Hippocampal formation (tissue), 2 donors: ENCODE results near the gene PSMD1.
"Not testable (repeated sequence)": the region's sequence is repeated elsewhere in the genome, so short reads cannot be mapped to it uniquely, and the experiment has no call there.

ENCODE experiments used
- DNase-seq, 2 donors: peaks; one replicate each; lab custom pipeline; 2025; lab: John Stamatoyannopoulos, UW

PSMD1 gene

DNA sequence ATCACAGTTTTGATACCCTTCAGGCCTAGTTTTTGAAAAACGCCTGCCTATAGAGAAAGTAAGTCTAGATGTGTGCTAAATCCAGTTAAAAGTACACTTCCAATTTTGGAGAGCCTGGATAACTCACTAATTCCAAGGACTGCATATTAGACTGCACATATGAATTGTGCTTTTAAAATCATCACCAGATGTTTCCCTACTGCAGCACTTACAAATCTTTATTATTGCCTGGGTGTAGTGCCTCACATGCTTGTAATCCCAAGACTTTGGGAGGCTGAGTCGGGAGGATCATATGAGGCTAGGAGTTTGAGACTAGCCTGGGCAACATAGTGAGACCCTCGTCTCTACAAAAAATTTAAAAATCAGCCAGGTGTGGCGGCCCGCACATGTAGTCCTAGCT lies 104.0 kb downstream of the PSMD1 start:
- DNase-seq: no peak

DNA sequence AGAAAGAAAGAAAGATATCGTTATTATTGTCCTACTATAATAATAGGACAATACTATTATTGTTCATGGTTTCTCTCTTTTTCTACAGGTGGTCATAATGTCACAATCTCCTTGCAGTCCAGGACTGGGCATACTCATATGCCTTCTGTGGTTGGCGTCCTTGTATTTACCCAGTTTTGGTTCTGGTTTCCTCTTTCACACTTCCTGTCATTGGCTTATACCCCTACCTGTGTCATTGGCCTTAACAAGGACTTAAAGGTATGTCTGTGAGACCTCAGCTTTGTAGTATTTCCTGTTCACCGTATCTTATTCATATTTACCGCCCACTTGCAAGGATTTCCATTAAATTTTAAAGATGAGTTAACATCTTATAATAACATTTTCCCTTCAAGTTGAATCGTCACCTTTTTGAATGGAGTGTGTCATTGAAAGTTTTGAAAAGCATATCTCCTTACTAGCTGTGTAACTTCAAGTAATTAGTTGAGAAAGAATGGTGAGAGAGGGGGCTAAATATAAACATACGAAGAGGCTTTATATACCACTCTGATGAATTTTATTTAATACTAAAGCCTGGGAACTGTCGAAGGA lies 104.7 kb downstream of the PSMD1 start:
- no peak for DNase-seq

DNA sequence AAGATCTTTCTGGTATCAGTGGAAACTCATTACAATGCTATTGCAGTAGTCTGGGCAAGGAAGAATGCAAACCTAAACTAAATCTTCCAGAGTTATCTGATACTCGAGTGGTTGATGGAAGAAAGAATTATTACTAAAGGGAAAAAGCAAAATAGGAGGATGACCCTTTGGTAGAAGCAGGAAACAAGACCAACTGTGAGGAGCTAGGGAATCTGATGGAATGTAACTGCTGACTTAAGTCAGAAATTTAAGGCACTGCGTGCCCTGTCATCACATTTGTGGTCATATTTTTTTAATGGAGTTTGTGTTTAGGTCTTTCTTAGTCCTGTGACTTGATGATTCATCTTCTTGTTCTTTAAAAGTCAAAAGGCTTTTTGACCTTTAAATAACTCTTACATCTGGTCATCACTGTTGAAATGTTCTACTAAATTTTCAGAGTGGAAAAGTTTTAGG lies 105.2 kb downstream of the PSMD1 start:
- no peak for DNase-seq

DNA sequence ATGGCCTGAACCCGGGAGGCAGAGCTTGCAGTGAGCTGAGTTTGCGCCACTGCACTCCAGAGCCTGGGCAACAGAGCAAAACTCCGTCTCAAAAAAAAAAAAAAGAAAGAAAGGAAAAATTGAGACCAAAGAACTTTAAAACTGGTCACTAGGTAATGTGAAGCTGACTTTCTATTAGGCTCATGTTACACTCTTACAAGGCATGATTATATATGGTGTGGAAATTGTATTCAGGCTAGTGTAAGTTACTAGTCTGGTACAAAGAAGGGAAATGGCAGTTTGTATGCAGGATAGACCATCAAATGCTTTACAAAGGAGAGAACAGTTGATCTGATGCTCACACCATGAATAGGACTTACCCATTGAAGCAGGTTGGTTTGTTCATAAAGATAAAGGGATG lies 106.3 kb downstream of the PSMD1 start:
- no peak for DNase-seq

DNA sequence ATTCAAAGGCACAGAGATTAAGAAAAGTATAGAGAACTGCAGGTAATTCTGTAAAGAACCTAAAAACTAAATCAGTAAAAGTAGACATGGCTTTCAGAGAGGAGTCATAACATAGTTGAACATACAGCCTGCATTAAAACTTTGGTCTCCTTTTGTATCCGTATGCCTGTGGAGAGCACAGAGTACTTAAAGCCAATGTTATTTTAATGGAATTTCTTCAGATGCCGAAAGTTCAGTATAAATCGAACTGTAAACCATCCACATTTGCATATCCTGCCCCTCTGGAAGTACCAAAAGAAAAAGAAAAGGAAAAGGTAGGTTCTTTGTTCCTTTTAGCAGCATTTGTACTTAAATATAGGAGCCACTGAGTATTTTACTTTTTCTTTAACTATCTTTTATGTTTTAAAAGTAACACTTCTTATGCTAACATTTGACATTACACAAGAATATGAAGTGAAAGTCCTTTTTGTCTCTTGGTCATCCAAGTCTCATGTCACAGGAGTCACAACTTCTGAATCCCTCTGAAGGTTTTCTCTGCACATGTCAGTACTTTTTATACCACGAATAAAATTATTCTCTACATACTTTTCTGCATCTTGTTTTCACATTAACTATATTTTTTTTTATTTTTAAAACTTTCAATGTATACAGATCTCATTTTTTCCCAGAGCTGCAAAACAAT lies 106.9 kb downstream of the PSMD1 start:
- no peak for DNase-seq

DNA sequence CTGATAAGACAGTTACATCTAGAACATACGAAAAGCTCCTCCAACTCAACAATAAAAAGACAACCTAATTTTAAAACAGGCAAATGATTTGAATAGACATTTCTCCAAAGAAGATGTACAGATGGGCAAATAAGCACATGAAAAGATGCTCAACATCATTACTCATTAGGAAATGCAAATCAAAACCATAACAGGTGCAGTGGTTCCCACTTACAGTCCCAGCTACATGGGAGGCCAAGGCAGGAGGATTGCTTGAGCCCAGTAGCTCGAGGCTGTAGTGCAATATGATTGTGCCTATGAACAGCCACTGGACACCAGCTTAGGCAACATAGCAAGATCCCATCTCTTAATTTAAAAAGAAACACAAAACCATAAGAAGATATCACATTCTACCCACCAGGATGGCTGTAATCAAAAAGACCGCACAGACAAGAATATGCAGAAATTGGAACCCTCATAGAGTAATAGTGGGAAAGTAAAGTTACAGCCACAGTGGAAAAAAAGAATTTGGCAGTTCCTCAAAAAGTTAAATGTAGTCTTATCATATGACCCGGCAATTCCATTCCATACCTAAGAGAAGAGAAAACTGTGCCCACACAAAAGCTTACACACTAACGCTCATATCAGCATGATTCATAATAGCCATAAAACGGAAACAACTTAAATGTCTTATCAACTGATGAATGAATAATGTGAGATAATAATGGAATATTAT lies 111.2 kb downstream of the PSMD1 start:
- no peak for DNase-seq

DNA sequence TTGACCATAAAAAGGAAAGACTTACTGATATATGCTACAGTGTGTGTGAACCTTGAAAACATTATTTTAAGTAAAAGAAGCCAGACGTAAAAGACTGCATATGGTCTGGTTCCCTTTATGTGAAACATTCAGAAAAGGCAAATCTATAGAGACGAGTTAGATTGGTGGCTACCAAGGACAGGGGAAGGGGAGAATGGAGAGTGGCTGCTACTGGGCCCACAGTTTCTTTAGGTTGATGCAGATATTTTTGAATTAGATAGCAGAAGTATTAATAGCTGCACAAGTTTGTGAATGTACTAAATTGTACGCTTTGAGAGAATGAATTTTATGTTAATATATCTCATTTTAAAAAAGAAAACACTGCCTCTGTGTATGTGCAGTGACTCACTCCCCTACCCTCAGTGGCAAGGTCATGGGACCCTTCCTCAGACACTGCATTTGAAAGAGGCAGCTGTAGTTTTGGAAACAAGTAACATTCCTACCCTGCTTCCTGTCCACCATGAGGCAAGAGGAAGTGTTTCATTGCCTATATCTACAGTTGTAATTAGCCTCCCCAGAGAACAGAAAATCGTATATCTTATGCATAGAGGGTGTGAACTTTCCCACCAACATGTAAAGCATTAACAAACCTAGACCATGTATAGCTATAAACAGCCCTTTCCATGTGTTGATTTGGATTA lies 111.9 kb downstream of the PSMD1 start:
- DNase-seq: no peak

DNA sequence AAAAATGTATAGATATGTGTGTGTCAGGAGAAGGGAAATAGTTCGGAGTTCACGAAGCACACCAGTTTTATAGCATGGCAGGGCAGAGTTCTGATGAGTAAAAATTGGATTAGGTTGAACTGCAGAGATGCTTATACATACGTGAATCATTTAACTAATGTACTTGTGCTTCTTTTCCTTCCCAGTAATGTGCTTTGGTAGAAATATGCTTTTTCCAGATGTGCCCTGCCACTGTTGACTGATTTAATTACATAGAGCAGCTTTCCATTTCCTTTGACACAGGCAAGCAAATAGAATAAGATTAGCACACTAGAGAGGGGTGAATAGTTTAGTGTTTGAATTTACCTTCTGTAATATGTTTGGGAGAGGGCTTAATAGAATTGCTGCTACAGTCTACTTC lies 112.8 kb downstream of the PSMD1 start:
- DNase-seq: no peak

DNA sequence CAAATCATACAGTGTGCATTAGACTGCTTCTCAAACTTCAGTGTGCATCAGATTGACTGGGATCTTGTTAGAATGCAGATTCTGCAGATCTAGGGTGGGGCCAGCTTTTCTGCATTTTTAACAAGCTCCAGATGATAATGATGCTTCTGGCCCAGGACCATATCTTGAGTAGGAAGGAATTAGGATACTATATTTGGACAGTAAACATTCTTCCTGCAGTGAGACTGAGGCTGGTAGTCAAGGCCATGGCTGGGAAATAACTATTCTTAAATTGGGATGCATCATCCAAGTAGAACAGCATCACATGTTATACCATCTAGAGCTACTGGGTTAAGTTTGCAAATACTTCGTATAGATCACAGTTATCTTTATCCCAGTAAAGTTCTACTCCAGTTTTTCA lies 113.4 kb downstream of the PSMD1 start:
- DNase-seq: no peak

DNA sequence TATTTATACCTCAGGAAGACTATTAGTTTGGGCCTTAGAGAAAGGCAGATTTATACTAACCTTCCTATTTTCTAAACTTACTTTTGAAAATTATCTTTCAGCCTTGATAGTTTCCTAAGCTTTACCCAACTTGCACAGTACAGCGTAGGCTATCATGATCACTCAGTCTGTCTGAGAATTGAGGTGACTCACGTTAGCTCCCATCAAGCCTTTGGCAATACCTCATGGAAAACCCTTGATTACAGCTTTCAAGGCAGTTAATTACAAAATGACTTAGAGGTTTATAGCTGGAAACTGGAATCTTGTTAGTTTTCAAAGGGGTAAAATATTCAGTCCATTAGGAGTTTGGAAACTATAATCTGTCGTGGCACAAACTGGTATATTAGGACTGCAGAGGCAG lies 115.4 kb downstream of the PSMD1 start:
- no peak for DNase-seq

DNA sequence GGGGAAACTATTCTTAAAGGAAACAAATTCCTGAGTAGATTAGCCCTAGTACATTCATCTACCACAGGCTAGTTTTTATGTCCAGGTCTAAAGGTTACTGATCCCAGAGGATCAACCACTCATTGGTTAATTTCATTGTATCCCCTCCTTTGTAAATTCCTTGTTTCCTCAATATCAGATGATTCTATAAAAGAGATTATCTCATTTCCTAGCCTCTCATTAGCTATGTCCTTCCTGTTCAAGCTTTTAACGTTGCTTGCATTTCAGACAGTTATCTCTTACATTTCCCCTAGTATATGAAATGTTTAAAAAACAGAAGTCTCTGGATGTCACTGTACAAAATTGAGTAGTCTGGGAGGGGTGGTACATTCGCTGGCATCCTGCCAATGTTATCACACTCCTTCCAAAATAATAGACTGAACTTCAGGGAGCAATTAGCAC lies 117.6 kb downstream of the PSMD1 start:
- DNase-seq: no peak

DNA sequence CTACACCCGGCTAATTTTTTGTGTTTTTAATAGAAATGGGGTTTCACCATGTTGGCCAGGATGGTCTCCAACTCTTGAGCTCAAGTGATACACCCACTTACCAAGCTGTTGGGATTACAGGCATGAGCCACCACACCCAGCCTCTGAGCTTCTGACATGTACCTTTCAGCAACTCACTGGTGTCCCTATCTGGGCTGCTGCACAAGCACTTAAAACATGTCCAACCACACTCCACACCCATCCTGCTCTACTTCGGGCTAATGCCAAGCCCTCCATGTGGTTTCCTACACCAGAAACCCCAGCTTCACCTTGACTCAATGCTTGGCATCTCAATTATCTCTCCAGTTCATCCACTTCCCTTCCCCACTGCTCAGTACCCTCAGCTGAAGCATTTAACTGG lies 119.4 kb downstream of the PSMD1 start:
- DNase-seq: no peak

DNA sequence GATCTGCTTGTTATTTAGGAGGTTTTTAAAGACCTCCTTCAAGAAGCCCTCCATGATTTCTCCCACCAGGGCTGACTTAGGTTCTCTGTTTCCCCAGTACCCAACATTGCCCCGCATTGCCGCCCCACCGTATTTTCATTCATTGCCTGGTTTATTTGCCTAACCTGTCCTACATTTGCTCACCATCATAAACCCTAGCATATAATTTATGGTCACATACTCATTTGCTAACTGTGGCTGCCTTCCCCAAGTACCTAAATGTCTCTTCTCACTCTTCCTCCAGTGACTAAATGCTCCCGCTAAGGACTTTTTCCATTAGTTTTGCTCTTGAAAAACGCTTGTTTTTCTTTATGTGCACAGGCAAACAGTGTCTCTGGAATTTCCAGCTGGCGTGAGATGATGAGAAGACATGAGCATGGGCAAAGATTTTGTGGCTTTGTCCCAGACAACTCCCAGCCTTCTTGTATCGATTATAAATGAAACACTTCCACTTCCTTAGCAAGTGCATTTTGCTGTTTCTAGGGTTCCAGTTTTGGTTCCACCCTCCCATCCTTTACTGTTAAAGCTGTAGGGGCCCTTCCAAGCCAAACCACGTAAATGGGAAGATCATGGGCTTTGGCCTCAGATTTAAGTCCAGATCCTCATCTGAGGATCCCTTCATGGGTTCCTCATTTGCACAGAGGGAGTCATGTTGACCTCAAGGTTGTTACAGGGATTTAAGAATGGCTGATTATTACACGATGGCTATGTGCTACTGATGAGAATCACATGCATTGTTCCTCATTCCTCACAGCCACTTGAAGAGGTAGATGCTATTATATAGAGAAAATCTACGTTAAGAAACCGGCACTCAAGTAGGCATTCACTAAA lies 120.7 kb downstream of the PSMD1 start:
- no peak for DNase-seq

DNA sequence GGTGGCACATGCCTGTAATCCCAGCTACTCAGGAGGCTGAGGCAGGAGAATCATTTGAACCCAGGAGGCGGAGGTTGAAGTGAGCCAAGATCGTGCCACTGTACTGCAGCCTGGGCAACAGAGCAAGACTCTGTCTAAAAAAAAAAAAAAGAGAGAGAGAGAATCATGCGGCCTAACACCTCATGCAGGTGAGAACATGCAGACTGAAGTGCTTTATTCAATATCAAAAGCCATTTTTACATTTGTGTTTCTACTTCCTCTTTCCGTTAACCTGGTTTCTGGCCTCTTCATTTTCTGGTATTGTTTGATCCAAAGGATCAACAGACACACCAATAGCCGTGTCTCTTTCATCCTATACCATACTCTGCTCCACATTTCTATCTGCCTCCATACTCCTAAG lies 122.1 kb downstream of the PSMD1 start:
- not testable (repeated sequence) for DNase-seq

DNA sequence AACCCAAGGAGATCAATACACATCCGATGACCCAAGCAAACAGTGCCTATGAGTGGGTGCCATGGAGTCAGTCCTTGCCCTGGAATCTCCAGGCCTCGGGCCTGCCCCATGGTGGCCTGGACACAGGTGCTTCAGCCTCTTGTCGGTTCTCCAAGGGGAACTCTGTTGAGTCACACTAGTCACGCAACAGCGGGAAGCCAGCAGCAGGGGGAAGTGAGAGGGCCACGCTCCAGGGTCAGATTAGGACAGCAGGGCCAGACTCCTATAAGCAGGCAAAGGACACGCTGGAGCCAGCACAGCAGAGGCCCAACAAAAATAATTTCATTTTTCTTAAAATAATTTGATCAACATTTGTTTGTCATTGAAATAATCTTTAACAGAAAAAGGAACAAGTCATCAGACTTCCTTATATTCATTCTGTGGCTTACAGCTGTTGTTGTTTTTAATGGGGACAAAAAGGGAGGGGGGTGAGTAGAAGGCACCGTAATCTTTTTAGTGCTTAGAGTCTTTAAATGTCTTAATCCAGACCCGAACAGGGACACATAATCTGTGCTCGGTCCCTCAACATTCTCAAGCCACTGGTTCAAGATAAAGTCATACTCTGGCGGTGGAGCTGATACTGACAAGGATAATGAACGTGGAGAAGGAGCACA lies 125.3 kb downstream of the PSMD1 start:
- no peak for DNase-seq

DNA sequence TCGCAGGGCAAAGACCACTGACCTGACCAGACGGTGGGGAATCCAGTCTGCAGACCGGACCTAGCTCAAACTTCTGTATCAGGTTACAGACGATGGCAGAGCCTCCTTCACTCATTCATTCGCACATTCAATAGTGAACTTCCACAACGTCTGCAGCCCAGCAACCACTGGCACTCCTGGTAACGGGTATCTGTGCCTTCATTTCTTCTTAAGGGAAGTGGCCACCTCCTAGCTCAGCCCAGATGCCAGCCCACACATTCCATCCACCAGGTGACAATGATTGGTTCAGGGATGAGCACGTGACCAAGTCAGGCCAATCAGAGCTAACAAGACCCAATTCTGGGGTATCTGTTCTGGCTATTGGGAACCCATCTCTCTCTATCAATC lies 125.8 kb downstream of the PSMD1 start:
- no peak for DNase-seq

DNA sequence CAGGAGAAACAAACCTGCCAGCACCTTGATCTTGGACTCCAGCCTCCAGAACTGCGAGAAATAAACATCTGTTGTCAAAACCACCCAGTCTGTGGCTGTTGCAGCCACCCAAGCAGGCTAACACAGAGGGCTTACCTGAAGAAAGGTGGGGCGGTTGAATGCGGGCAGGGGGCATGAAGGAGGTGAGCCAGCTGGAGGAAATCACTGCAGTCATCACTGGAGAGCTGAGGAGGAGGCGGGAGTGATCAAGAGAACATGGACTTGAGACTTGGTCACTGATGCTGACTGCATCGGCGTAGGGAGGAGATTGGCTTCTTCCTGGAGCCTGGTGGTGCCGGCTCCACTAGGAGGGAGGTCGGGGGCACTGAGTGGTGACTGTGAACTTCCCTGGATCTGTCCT lies 127.2 kb downstream of the PSMD1 start:
- no peak for DNase-seq

DNA sequence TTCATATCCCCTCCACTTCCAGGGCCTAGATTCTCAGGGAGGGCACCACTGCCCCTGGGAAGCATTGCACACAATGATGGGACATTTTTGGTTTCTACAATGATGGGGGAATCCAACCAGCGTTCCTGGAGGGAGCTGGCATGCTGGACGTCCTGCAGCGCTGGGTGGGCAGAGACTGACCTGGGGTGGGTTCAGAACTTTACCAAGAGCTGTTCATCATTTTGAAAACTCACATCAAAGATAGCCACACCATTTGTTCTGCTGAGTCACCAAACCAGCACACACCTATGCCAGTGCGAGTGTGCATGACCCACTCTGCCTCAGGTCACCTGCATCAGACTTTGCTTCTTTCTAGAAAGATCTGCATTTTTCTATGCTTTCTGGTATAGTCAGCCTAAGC lies 127.7 kb downstream of the PSMD1 start:
- no peak for DNase-seq

DNA sequence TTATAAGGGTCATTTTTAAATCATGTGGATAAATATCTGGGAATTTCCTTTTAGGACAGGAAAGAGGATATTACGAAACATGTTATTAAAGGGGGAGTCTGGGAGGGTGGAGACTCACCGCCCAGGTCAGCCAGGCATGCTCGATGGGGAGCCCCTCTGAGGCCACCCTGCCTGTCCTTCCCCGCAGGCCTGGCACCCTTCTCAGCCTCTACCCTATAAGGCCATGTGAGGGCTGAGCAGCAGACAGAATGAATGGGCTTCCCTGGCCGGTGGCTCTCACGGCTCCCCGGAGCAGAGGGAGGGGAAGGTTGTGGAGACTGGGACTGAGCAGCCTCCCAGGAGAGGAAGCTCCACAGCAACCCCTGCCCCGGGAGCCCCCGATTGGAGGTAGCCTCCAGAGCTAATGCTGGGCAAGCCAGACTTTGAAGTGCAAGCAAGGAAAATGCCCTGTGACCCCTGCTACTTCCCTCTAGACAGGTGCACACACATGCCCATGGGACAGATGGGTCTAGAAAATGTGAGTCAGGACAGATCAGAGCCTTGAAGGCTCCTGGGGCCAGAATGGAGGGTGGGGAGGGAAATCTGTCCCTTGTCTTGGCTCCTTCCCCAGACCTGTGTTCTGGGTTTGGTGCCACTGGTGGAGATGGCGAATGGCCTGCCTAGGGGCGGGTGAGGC lies 128.5 kb downstream of the PSMD1 start:
- DNase-seq: no peak

DNA sequence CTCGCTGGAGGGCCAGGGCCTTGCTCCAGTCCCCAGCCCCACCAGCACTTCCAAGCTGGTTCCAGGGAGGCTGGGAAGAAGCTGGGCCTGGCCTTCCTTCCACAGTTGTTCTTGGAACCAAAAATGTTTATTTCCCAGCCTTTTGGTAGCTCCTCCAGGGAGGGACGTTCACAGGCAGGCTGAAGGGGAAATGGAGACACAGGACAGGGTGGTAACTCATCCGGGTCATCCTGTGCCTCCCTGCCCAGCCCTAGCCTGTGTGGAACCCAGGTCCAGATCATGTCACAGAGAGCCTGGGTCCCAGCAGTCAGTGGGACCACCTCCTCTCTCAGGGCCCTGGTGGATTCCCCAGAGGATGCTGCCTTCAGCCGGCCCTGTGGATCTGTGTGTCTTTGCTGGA lies 129.2 kb downstream of the PSMD1 start:
- no peak for DNase-seq

DNA sequence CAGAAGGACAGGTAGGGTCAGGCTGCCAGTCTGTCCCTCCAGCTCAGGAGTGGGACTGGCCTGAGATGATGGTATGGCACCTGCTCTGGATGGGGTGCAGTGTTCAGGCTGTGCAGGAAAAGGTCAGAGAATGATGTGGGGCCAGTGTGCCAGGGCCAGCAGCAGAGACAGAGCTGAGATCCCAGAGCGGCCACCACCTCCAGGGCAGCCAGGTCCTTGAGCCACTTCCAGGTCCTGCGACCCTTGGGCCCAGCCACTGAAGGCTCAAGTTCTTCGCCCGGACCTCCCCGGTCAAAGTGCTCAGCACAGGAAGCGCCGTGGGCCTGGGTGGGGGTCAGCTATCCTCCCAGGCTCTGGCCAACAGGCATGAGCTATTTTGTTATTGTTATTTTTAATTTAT lies 129.7 kb downstream of the PSMD1 start:
- no peak for DNase-seq
